Kidney (tissue), 22 donors: ENCODE results near the gene THAP4. TPM values are rescaled to one million over a fixed set of nuclear protein-coding genes. Genes with fewer than 3 reads are reported as not detected.
A peak's percentile ranks its signal among the peaks of the same experiment; 100 is the strongest.

Experiments
- DNase-seq, 5 donors: peaks; one replicate each; pipeline ENCODE4 v3.0.0-alpha.2; 2013 to 2020
- FAIRE-seq: peaks from 2 replicates; lab custom pipeline; 2012; peaks lifted over from hg19 to GRCh38; lab: Jason Lieb, UNC
- H3K27ac ChIP-seq, 2 donors: one replicate each; pipeline ENCODE4 v1.7.0; 2013; ENCODE audit warnings: low read depth in 2 of 2, low read length in 2 of 2, inconsistent platforms in 1 of 2
- H3K27me3 ChIP-seq: one replicate; pipeline ENCODE4 v1.7.1; 2013; ENCODE audit warnings: low read length, inconsistent platforms; ENCODE audit not compliant: control insufficient read depth, insufficient read depth
- H3K36me3 ChIP-seq, 3 donors: one replicate each; pipeline versions ENCODE4 v1.7.0 to v1.7.1; 2013; ENCODE audit warnings: low read length in 3 of 3, control low read depth in 1 of 3, inconsistent platforms in 1 of 3; ENCODE audit not compliant: insufficient read depth in 3 of 3, control insufficient read depth in 2 of 3
- H3K4me1 ChIP-seq, 3 donors: one replicate each; pipeline versions ENCODE4 v1.7.0 to v1.7.1; 2013; ENCODE audit warnings: low read length in 3 of 3, inconsistent platforms in 1 of 3, low read depth in 1 of 3; ENCODE audit not compliant: control insufficient read depth in 2 of 3, insufficient read depth in 2 of 3
- H3K4me3 ChIP-seq, 3 donors: one replicate each; pipeline versions ENCODE4 v1.7.0 to v1.8.1; 2013; ENCODE audit warnings: low read length in 3 of 3, control low read depth in 1 of 3, inconsistent platforms in 1 of 3
- H3K9ac ChIP-seq, 3 donors: one replicate each; pipeline versions ENCODE4 v1.7.0 to v1.7.1; 2013; ENCODE audit warnings: low read length in 3 of 3, control low read depth in 1 of 3, inconsistent platforms in 1 of 3
- H3K9me3 ChIP-seq, 3 donors: one replicate each; pipeline versions ENCODE4 v1.7.0 to v1.7.1; 2013; ENCODE audit warnings: low read length in 3 of 3, control low read depth in 1 of 3, inconsistent platforms in 1 of 3; ENCODE audit not compliant: control insufficient read depth in 2 of 3, insufficient read depth in 1 of 3
- intact Hi-C: fragments of 100-400 bp; cut with DNase I; formaldehyde crosslinking; loops from one replicate; pipeline ENCODE4 v1.11.1; 2022
- long read RNA-seq, 10 donors: library from polyadenylated mRNA in 1 of 10; unstranded in 1 of 10; transcript quantifications; one replicate each; pipeline ENCODE4 v2.0.0 and lab custom pipeline, GENCODE V29; 2021 to 2026
- polyA plus RNA-seq: library from polyadenylated mRNA; stranded (reverse); fragments of 350-450 nt; fragmentation: Illumina TruSeq; extraction: RNeasy Lipid Tissue Mini Kit (QIAGEN cat#74804); gene quantifications from one replicate; pipeline ENCODE4 v1.2.3, GENCODE V29; 2014; ENCODE audit warnings: low read depth, low replicate concordance; ENCODE audit not compliant: insufficient read depth
- total RNA-seq: library from RNA; stranded (reverse); fragmentation: NEBNext Ultra II Directional; extraction: Animal tissue kit (Norgen Biotek cat#: 25700); gene quantifications from one replicate; pipeline ENCODE4 v1.2.1, GENCODE V29; 2021
- TF ChIP-seq, protein P1 (sequence below): IDR thresholded peaks from 3 replicates; pipeline ENCODE4 v1.5.1; 2012; ENCODE audit warnings: mild to moderate bottlenecking, moderate library complexity, borderline replicate concordance; ENCODE audit not compliant: insufficient read depth; ENCODE audit errors: extremely low read depth
- donor health status: control.
- donor health status: control.
- donor health status: control.
- donor health status: control.
- donor health status: control.
- donor health status: DM: yes; HTN: yes; CAD: no.
- donor health status: Normal renal cell carcinoma (clear cell type).

The THAP4 gene, protein sequence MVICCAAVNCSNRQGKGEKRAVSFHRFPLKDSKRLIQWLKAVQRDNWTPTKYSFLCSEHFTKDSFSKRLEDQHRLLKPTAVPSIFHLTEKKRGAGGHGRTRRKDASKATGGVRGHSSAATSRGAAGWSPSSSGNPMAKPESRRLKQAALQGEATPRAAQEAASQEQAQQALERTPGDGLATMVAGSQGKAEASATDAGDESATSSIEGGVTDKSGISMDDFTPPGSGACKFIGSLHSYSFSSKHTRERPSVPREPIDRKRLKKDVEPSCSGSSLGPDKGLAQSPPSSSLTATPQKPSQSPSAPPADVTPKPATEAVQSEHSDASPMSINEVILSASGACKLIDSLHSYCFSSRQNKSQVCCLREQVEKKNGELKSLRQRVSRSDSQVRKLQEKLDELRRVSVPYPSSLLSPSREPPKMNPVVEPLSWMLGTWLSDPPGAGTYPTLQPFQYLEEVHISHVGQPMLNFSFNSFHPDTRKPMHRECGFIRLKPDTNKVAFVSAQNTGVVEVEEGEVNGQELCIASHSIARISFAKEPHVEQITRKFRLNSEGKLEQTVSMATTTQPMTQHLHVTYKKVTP
- total RNA-seq (68.0 TPM), polyA plus RNA-seq (184 TPM)
- long read RNA-seq, donor 1, transcript THAP4-202 (5 exons, 785 nt), result major isoform, 7 of 28 reads
- long read RNA-seq, donor 1, partial matches to known transcripts, result 18 of 28 reads
- long read RNA-seq, donor 1, other reads (novel, unspliced or antisense), result 0 of 28 reads
- long read RNA-seq, donor 2, transcript THAP4-204 (6 exons, 2,367 nt), result minor isoform, 8 of 49 reads
- long read RNA-seq, donor 2, transcript THAP4-202 (5 exons, 785 nt), result major isoform, 11 of 49 reads
- long read RNA-seq, donor 2, partial matches to known transcripts, result 29 of 49 reads
- long read RNA-seq, donor 2, other reads (novel, unspliced or antisense), result 0 of 49 reads
- long read RNA-seq, donor 3, transcript THAP4-202 (5 exons, 785 nt), result major isoform, 16 of 40 reads
- long read RNA-seq, donor 3, transcript THAP4-204 (6 exons, 2,367 nt), result minor isoform, 6 of 40 reads
- long read RNA-seq, donor 3, partial matches to known transcripts, result 18 of 40 reads
- long read RNA-seq, donor 3, other reads (novel, unspliced or antisense), result 0 of 40 reads
- long read RNA-seq, donor 4, transcript THAP4-204 (6 exons, 2,367 nt), result major isoform, 15 of 28 reads
- long read RNA-seq, donor 4, transcript THAP4-202 (5 exons, 785 nt), result minor isoform, 5 of 28 reads
- long read RNA-seq, donor 4, partial matches to known transcripts, result 0 of 28 reads
- long read RNA-seq, donor 4, other reads (novel, unspliced or antisense), result 7 of 28 reads
- long read RNA-seq, donor 5, partial matches to known transcripts, result 0 of 1 reads
- long read RNA-seq, donor 5, other reads (novel, unspliced or antisense), result 0 of 1 reads
- long read RNA-seq, donor 6, transcript THAP4-202 (5 exons, 785 nt), result major isoform, 13 of 16 reads
- long read RNA-seq, donor 6, partial matches to known transcripts, result 0 of 16 reads
- long read RNA-seq, donor 6, other reads (novel, unspliced or antisense), result 0 of 16 reads
- long read RNA-seq, donor 7, transcript THAP4-204 (6 exons, 2,367 nt), result major isoform, 46 of 75 reads
- long read RNA-seq, donor 7, partial matches to known transcripts, result 16 of 75 reads
- long read RNA-seq, donor 7, other reads (novel, unspliced or antisense), result 8 of 75 reads
- long read RNA-seq, donor 8, transcript THAP4-204 (6 exons, 2,367 nt), result major isoform, 9 of 30 reads
- long read RNA-seq, donor 8, partial matches to known transcripts, result 15 of 30 reads
- long read RNA-seq, donor 8, other reads (novel, unspliced or antisense), result 0 of 30 reads
- long read RNA-seq, donor 9, partial matches to known transcripts, result 8 of 14 reads
- long read RNA-seq, donor 9, other reads (novel, unspliced or antisense), result 0 of 14 reads
- long read RNA-seq, donor 10, transcript THAP4-202 (5 exons, 785 nt), result minor isoform, 5 of 37 reads
- long read RNA-seq, donor 10, transcript THAP4-204 (6 exons, 2,367 nt), result major isoform, 7 of 37 reads
- long read RNA-seq, donor 10, partial matches to known transcripts, result 25 of 37 reads
- long read RNA-seq, donor 10, other reads (novel, unspliced or antisense), result 0 of 37 reads

DNA sequence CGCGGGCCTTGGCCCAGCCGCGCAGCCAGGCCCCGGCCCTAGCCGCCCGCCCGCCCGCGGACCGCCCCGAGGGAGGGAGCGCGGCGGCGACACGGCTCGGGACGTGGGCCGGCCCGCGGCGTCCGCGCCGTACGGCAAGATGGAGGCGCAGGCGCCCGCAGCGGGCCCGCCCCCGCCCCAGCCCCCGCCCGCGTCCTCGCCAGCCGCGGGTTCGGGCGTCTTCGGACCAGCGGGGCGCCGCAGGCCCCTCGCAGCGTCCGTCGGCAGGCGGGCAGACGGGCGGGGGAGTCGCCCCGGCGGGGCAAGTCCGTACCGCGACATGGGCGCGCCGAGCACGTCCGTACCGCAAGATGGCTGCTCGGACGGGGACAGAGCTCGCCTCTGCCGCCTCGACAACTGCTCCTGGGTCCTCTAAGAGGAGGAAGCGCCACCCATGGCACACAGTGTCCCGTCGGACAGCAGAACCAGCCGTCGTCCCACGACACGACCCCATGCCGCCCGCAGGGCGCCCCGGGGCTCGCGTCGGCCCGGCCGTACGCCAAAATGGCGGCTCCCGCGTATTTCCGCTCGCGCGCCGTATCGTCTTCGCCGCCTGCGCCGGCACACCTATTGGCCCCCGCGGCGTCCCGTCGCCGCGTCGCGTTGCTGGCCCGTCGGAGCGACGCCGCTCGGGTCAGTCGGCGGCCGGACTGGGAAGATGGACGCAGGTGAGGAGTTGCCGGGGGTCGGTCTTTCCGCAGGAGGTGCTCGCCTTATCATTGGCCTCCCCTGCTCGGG lies at the start of gene THAP4, which contains the start of gene ATG4B:
TSS of gene THAP4 (minus strand) at position 141 of the 777 bp plus-strand sequence. CDS start 141 bp downstream, outside the sequence.
TSS of gene ATG4B (plus strand) at position 676 of the 777 bp plus-strand sequence. CDS start at position 698, 22 bp downstream.
- no peaks in the 10 kb centered on the region for H3K27me3 ChIP-seq
- DNase-seq (peak; percentile 89 to 96 (median 95)), FAIRE-seq (no peak)
- peak within 1 kb of the TSS; percentile 98 to 100 for H3K27ac ChIP-seq
- TF ChIP-seq, protein P1, sequence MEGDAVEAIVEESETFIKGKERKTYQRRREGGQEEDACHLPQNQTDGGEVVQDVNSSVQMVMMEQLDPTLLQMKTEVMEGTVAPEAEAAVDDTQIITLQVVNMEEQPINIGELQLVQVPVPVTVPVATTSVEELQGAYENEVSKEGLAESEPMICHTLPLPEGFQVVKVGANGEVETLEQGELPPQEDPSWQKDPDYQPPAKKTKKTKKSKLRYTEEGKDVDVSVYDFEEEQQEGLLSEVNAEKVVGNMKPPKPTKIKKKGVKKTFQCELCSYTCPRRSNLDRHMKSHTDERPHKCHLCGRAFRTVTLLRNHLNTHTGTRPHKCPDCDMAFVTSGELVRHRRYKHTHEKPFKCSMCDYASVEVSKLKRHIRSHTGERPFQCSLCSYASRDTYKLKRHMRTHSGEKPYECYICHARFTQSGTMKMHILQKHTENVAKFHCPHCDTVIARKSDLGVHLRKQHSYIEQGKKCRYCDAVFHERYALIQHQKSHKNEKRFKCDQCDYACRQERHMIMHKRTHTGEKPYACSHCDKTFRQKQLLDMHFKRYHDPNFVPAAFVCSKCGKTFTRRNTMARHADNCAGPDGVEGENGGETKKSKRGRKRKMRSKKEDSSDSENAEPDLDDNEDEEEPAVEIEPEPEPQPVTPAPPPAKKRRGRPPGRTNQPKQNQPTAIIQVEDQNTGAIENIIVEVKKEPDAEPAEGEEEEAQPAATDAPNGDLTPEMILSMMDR, result no peak
- H3K4me3 ChIP-seq, result peak within 1 kb of the TSS; percentile 78 to 89 (median 82)
- peak within 1 kb of the TSS; percentile 80 to 97 (median 91) for H3K9ac ChIP-seq
- peaks cover 0 to 7% (median 0%) of the 10 kb centered on the region in 3 donors for H3K9me3 ChIP-seq
- H3K36me3 ChIP-seq, result peaks cover 3 to 21% (median 6%) of the 10 kb centered on the region in 3 donors
- intact Hi-C loops, result no loop called here
- H3K4me1 ChIP-seq, result peaks cover 3 to 17% (median 5%) of the 10 kb centered on the region in 3 donors

DNA sequence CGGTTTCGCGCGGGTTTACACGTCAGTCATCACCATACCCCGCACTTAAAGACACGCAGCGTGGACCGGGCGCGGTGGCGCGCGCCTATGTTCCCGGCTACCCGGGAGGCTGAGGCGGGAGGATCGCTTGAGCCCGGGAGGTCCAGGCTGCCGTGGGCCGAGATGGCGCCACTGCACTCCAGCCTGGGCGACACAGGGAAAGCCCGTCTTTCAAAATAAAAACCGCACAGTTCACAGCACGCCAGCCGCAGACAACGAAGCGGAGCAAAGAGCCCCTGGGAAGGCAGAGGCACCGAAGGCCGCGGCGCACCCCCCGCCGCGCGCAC lies 49.3 kb upstream of the THAP4 start:
- peaks cover 2 to 7% (median 5%) of the 10 kb centered on the region in 3 donors for H3K36me3 ChIP-seq
- H3K9me3 ChIP-seq, result no peaks in the 10 kb centered on the region
- H3K4me1 ChIP-seq, result peaks cover 0 to 12% (median 7%) of the 10 kb centered on the region in 3 donors
- DNase-seq (no peak), FAIRE-seq (no peak)
- no peaks in the 10 kb centered on the region for H3K27me3 ChIP-seq
- peak overlapping the region; percentile 72 to 90 (median 74) for H3K4me3 ChIP-seq
- no peak overlapping the region for H3K27ac ChIP-seq
- intact Hi-C loops, result no loop called here
- TF ChIP-seq, protein P1, result no peak
- peak overlapping the region; percentile 52 to 69 (median 52) for H3K9ac ChIP-seq
